Measurements from ENCODE around the gene ADRM1.

DNA sequence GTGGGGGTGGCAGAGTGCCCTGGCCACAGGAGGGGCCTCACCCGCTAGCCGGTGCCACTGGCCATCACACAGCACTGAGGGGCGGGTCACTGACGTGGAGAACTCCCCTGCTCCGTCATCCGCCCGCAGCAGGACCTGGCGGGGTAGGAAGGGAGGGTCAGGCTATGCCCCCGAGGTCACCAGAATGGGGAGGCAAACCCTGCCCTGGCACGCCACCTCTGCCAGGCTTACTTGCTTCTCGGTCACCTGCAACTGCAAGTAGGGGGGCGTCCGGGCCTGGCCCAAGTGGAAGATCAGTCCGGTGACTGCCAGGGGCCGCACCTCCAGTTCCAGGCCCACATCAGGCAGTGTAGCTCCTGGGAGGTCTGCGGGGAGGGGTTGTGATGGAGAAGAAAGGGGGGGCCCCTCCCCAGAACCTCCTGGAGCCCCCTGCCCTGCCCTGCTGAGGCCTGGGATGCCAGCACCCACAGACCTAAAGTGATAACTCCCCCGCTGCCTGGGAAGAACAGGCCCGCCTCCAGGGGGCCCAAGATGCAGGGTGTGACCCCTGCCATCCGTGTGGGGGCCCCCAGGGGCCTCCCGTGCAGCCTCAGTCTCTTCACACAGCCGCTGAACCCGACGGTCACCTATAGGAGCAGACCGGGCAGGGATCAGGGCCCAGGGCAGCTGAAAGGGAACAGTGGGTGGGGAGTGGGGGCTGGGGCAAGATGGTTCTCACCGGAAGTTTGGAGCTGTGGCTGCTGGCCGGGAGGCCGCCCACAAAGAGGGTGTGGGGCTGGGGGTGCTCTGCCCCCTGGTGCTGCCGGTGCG lies 7.4 kb downstream of the ADRM1 start:
- TF ChIP-seq, protein P1, sequence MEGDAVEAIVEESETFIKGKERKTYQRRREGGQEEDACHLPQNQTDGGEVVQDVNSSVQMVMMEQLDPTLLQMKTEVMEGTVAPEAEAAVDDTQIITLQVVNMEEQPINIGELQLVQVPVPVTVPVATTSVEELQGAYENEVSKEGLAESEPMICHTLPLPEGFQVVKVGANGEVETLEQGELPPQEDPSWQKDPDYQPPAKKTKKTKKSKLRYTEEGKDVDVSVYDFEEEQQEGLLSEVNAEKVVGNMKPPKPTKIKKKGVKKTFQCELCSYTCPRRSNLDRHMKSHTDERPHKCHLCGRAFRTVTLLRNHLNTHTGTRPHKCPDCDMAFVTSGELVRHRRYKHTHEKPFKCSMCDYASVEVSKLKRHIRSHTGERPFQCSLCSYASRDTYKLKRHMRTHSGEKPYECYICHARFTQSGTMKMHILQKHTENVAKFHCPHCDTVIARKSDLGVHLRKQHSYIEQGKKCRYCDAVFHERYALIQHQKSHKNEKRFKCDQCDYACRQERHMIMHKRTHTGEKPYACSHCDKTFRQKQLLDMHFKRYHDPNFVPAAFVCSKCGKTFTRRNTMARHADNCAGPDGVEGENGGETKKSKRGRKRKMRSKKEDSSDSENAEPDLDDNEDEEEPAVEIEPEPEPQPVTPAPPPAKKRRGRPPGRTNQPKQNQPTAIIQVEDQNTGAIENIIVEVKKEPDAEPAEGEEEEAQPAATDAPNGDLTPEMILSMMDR (IDR thresholded peaks at IDR 0.05) = no peak
- no peak for TF ChIP-seq EZH2 (IDR thresholded peaks at IDR 0.05)
- no peak for TF ChIP-seq EZH2phosphoT487 (IDR thresholded peaks at IDR 0.05)

All from neural progenitor cell (in vitro differentiated cells).